Uterus (tissue), 2 donors: ENCODE measurements around the gene GP2.

Experiments
- POLR2A ChIP-seq, 2 donors: fragments of 450-650 bp; IDR thresholded peaks; one replicate each; pipeline ENCODE4 v1.6.1; 2016; ENCODE audit warnings: antibody characterized with exemption in 2 of 2, mild to moderate bottlenecking in 1 of 2, moderate library complexity in 1 of 2
- TF ChIP-seq, protein P1 (sequence below), 4 experiments: fragments of 200-600 bp in 2 of 4; fragments of 450-650 bp in 2 of 4; sonication (generic) in 2 of 4; IDR thresholded peaks; one replicate each; pipeline ENCODE4 v1.5.1; 2016 to 2019; ENCODE audit warnings: antibody characterized with exemption in 4 of 4, mild to moderate bottlenecking in 2 of 4, moderate library complexity in 1 of 4

DNA sequence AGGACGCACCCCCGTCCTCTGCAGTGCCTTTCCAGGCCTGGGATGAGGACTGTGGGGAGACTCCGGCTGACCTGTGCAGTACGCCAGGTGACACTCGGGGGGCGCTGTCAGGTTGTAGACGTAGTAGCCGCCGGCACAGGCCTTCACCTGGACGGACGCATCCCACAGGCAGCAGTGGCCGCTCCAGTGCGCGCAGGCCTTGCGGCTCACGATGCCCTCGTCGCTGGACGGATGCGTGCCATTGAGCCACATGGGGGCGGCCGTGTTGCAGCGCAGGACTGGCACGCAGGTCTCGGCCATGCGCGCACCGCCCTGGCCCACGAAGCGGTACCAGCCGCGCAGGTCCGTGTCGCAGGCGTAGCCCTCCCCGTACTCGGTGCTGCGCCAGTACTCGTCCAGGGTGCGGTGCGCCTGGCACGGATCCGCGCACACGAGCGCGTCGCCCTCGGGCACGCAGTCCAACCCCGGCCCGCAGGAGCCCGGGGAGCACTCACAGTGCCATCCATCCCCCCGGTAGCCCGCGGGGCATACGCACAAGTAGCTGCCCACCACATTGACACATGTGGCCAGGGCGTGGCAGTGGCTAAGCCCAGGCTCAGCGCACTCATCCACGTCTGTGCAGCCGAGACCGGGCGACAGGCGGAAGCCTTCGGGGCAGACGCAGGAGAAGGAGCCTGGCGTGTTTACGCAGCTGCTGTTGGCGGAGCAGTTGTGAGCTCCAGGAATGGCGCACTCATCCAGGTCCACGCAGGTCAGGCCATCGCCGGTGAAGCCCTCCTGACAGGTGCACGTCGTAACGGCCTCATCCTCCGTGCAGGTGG, 21.3 kb upstream of the GP2 start:
- no peak for TF ChIP-seq POLR2A (IDR thresholded peaks at IDR 0.05)
- TF ChIP-seq, protein P1, sequence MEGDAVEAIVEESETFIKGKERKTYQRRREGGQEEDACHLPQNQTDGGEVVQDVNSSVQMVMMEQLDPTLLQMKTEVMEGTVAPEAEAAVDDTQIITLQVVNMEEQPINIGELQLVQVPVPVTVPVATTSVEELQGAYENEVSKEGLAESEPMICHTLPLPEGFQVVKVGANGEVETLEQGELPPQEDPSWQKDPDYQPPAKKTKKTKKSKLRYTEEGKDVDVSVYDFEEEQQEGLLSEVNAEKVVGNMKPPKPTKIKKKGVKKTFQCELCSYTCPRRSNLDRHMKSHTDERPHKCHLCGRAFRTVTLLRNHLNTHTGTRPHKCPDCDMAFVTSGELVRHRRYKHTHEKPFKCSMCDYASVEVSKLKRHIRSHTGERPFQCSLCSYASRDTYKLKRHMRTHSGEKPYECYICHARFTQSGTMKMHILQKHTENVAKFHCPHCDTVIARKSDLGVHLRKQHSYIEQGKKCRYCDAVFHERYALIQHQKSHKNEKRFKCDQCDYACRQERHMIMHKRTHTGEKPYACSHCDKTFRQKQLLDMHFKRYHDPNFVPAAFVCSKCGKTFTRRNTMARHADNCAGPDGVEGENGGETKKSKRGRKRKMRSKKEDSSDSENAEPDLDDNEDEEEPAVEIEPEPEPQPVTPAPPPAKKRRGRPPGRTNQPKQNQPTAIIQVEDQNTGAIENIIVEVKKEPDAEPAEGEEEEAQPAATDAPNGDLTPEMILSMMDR (IDR thresholded peaks at IDR 0.05), result peak in 1 of 4 experiments; percentile 5
